NB4 (cell line): ENCODE results near the gene TADA2B.

Source experiments
- DNase-seq: peaks from one replicate; pipeline ENCODE4 v3.0.0; 2010; ENCODE audit warnings: low read depth
- H3K4me3 ChIP-seq: one replicate; pipeline ENCODE4 v1.5.1; 2011; ENCODE audit warnings: mild to moderate bottlenecking, low read depth, low read length, moderate library complexity
- MYC ChIP-seq: IDR thresholded peaks from 2 replicates; pipeline ENCODE4 v1.6.1; 2011; ENCODE audit warnings: low read depth, low read length
- POLR2A ChIP-seq: IDR thresholded peaks from 2 replicates; pipeline ENCODE4 v1.6.1; 2011; ENCODE audit warnings: mild to moderate bottlenecking; ENCODE audit not compliant: insufficient read length; ENCODE audit errors: extremely low read depth
- TF ChIP-seq, protein P1 (sequence below): IDR thresholded peaks from one replicate; pipeline ENCODE4 v1.5.1; 2012; ENCODE audit warnings: low read depth, low read length
- TF ChIP-seq, protein P2 (sequence below): IDR thresholded peaks from 2 replicates; pipeline ENCODE4 v1.6.1; 2011; ENCODE audit warnings: low read depth, low read length

Gene TADA2B

DNA sequence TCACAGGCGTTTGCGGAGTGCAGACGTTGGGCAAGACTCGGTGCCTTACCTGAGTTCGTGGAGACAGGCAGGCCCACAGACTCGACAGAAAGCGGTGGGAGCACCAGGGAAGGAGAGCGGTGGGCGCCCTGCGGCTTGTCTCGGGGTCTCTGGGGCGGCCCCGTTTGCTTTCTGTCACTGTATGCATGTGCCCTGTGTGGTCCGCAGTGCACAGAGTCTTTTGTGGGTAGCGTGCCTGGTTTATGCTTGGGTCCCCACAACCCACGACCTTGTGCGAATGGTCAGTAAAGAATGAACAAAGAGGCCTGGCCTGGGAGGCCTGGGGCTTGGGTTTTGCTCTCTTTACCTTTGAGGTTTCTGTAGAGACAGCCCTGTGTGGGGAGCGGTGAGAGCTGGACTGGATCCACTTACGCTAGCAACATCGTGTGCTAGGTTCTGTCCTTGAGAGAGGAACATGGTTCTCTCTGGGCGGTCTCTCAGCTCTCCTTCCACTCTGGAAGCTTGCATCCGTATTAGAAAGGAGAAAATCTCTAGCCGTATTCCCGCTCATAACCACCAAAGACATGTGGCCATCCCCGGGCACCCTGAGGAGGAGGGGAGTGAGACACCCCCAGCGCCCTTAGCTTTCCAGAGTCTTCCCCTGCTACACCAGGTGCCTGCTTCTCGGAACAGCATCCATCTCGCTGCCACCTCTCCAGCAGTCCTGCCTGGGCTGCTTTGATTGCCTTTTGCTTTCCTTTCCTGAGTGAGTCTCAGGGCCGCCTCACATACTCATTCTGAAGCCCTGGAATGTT lies 1.2 kb downstream of the TADA2B start:
- TF ChIP-seq, protein P1, sequence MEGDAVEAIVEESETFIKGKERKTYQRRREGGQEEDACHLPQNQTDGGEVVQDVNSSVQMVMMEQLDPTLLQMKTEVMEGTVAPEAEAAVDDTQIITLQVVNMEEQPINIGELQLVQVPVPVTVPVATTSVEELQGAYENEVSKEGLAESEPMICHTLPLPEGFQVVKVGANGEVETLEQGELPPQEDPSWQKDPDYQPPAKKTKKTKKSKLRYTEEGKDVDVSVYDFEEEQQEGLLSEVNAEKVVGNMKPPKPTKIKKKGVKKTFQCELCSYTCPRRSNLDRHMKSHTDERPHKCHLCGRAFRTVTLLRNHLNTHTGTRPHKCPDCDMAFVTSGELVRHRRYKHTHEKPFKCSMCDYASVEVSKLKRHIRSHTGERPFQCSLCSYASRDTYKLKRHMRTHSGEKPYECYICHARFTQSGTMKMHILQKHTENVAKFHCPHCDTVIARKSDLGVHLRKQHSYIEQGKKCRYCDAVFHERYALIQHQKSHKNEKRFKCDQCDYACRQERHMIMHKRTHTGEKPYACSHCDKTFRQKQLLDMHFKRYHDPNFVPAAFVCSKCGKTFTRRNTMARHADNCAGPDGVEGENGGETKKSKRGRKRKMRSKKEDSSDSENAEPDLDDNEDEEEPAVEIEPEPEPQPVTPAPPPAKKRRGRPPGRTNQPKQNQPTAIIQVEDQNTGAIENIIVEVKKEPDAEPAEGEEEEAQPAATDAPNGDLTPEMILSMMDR = no peak
- TF ChIP-seq, protein P2, sequence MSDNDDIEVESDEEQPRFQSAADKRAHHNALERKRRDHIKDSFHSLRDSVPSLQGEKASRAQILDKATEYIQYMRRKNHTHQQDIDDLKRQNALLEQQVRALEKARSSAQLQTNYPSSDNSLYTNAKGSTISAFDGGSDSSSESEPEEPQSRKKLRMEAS = no peak
- TF ChIP-seq MYC (no peak), POLR2A (no peak)
- peak overlapping the region; percentile 81 for H3K4me3 ChIP-seq
- no peak for DNase-seq

DNA sequence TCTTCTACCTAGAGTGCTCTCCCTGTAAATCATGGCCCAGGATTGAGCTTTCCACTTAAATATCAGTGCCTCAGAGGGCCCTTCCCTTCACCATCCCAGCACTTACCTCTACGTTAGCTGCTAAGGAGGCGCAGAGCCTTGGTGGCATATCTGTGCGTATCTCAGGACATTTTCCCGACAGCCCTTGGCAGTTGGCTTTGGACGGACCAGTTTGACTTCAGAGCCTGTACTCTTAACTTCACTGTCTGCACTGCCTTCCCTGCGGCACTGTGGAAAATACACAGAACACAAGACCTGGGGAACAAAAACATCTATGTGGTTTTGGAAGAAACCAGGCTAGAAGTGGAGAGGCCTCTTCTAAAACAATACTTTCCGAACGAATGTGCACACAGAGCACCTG lies 2.4 kb downstream of the TADA2B start:
- no peak for DNase-seq

DNA sequence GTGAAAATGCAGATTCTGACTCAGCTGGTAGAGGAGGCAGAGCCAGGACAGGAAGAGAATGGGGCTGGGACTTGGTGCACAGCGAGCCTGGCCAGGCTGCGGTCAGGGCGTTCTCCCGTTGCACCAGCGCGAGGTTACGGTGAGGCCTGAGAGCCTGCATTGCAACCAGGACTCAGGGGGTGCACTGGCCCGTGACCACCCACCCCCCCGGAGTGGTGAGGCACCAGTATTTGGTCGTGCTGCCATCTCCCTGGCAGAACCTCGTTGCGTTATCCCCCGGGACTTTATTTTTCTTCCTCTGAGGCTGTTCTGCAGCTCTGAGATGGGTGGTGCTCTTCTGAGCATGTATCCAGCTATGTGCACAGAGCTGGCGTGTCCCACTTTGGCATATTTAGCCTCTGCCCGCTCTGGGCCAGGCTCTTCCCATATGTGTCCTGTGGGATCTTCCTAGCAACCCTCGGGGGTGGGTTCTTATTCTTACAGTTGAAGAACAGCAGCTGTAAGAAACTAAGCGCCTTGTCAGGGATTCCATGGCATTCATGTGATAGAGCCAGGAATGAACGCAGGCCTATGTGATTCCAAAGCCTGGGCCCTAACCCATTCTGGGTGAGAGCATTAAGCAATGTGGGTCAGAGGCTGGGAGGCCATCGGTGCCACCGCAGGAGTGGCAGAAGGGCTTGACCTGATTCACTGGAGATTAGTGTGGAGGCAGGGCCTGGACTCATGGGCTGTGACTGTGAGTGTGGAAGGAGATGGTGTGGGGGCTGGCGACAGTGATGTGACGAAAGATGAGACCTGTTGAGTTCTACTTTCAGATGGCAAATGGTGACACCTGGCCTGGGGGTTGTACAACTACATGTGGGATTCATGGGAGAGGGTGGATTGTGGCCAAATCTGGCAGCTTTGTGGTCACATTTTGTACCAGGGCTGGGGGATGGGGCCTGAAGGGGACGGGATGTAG lies 3.1 kb downstream of the TADA2B start:
- DNase-seq = peak; percentile 63
- H3K4me3 ChIP-seq = no peak overlapping the region
- TF ChIP-seq, protein P1 = no peak
- no peak for TF ChIP-seq POLR2A
- TF ChIP-seq MYC = no peak
- TF ChIP-seq, protein P2 = no peak

More for the DNA sequence above, 2.4 kb downstream of the TADA2B start:
- no peak overlapping the region for H3K4me3 ChIP-seq
- TF ChIP-seq, protein P1 = no peak
- TF ChIP-seq MYC (no peak), POLR2A (no peak)
- TF ChIP-seq, protein P2 = no peak

DNA sequence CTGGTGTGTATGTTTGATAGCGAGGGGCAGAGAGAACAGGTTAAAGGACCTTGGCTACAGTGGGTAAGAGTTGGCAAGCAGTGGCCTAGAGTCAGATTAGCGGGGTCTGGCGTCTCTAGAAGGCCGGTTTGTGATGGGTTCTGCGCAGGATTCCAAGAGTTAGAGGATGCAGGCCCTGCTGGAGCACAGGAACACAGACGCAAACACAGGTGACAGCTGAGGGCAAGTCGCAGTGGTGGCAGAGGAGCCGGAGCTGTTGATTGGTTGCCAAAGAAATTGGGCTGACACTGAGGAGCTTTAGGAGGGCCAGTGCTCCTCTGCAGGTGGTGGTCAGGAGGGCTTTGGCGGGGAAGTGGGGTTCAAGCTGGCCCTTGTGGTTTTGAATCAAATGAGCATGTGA lies 3.8 kb downstream of the TADA2B start:
- no peak for DNase-seq
- TF ChIP-seq, protein P2 = no peak
- TF ChIP-seq, protein P1 = no peak
- TF ChIP-seq POLR2A (no peak), MYC (no peak)
- H3K4me3 ChIP-seq = no peak overlapping the region

DNA sequence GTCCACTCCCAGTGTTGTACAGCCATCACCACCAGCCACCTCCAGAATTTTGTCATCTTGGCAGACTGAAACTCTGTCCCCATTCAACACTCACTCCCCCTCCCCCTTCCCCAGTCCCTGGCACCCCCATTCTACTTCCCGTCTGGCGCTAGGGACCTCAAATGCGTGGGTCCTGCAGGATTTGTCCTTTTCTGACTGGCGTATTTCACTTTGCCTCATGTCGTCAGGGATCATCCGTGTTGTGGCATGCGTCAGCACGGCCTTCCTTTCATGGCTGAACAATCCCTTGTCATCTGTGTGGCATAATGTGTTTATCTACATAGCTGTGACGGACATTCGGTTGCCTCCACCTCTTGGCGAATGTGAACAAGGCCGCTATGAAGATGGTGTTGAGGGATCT lies 5.5 kb downstream of the TADA2B start:
- DNase-seq = no peak
- H3K4me3 ChIP-seq = no peak overlapping the region
- TF ChIP-seq, protein P2 = no peak
- TF ChIP-seq MYC (no peak), POLR2A (no peak)
- TF ChIP-seq, protein P1 = no peak
